Stimulated activated CD4-positive, alpha-beta T cell treated with anti-CD3 and anti-CD28 coated beads, Interleukin-4, amount 100 ng/mL, for 48 hours (primary cell): ENCODE measurements around the gene TTLL4.
"Not testable (repeated sequence)": the region's sequence is repeated elsewhere in the genome, so short reads cannot be mapped to it uniquely, and the experiment has no call there.

Experiments used
- DNase-seq, 2 donors: peaks; one replicate each; pipeline ENCODE4 v3.0.0-alpha.2; 2020; ENCODE audit warnings: low read depth in 2 of 2

The TTLL4 gene

DNA sequence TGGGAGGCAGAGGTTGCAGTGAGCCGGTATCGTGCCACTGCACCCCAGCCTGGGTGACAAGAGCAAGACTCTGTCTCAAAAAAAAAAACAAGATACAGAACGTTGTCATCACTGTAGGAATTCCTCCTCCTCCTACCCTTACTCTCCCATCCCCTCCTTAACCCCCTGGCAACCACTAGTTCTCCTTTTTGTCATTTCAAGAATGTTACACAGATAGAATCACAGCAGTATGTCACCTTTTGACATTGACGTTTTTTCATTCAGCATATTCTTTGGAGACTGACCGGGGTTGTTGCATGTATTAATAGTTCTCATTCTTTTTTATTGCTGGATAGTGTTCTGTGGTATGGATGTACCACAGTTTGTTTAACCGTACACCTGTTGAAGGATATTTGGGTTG, 32.4 kb downstream of the TTLL4 start:
- no peak for DNase-seq

DNA sequence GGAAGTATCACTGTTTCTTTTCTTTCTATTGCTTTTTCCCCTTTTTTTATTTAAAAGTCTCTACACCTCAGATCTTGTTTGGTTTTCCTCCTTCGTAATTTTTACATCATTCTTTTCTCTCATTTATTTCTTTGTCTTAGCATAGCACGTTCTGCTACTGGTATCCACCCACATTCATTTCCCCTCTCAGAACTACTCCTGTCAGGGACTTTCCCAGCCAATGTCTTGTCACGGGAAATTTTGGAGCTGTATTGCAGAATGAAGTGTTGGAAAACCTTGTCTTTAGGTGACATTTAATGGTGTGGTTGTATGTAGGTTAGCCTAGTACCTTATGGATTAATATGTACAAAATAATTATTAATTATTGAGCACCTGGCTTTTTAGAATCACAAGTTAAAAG, 34.0 kb downstream of the TTLL4 start:
- no peak for DNase-seq

DNA sequence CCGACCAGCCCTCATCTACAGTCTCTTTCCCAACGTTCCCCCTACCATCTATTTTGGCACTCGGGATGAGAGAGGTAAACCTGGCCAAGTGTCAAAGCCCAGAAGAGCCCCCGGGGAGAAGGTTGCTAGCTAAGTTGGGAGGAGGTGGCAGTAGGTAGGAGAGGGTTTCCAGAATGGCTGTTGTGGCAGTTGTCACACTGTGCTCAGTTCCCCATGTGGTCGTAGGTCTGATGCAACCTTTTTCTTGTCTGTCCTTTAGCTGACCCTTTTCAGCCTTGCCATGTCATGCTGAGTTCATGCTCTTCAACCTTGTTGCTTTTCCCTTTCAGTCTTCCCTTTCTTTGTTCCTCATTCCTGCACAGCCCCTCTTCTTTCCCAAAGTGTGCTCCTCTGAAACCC, 34.5 kb downstream of the TTLL4 start:
- no peak for DNase-seq

DNA sequence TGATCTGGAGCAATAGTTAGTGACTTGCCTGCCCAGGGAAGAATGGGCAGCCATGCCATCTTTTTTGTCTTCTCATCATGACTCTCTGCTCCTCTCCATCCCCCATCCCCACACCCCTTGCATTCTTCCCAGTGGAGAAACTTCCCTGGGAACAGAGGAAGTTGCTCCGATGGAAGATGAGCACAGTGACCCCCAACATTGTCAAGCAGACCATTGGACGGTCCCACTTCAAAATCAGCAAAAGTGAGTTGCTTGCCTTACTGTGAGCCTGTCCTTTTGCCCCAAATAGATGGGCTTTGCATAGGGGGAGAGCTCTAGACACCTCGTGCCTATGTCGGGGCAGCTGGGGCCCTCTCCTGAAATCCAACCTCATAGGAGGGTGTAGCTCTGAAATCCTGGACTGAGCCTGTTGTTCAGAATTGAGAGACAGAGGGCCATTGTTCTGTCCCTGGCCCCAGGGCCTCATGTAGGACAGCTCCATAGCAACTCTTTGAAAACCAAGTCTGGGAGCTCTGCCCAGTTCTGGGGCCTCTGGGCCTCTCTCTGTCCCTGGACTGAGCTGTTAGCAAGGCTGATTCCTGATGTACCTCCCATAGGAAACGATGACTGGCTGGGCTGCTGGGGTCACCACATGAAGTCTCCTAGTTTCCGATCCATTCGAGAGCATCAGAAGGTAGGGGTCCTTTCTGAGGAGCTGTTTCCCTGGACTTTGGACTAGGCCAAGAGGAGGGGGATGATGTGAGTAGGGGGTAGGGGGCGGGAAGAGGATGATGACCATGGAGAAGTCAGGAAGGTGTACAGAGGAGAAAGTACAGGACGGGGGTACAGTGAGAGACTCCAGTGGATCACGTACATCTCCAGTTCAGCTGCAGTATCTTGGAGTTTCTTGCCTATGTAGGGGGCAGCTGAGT, 35.2 kb downstream of the TTLL4 start:
- DNase-seq, result no peak

DNA sequence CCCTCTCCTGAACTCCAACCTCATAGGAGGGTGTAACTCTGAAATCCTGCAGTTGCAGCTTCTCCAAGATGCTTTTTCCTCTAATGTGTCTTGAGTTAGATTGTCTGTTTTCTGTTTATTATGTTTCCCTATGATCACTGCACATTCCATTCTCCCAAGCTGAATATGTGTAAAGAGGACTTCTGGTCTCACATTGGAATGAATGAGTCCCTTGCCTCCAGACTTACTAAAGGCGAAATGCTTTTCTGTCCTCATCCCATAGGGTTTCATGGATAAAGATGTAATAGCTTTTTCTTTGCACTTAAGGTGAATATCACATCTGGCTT, 35.8 kb downstream of the TTLL4 start:
- DNase-seq, result no peak

DNA sequence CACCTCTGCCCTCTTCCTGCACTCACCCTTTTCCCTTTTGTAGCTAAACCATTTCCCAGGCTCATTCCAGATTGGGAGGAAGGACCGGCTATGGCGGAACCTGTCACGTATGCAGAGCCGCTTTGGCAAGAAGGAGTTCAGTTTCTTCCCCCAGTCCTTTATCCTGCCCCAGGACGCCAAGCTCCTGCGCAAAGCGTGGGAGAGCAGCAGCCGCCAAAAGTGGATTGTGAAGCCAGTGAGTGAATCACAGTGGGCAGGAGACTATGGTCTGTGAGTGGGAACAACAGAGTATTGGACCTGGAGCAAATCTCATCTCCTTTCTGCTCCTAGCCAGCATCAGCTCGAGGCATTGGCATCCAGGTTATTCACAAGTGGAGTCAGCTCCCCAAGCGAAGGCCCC, 36.3 kb downstream of the TTLL4 start:
- no peak for DNase-seq

DNA sequence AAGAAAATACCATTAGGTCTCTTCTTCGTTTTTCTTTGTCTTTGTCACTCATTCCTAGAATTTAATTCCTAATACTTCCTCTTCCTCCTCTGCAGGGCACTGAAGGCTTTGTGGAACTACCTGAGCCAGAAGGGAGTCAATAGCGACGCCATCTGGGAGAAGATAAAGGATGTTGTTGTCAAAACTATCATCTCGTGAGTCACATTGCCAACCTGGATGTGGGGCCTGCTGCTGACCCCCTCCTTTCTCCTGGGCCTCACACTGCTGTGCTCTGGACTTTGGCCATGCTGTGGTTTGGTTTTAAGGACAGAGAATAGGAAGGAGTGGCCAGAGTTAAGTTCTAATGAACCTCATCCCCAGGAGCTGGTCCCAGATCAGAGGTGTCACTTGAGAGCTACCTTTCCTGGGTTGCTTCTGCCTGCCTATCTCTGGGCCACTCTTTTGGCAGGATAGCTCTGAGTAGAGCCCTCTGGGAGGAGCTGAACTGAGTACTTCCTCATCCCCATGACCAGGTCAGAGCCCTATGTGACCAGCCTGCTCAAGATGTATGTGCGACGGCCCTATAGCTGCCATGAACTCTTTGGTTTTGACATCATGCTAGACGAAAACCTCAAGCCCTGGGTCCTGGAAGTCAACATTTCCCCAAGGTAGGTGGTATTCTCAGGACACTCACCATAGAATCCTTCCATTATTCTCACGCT, 38.3 kb downstream of the TTLL4 start:
- DNase-seq, result no peak

DNA sequence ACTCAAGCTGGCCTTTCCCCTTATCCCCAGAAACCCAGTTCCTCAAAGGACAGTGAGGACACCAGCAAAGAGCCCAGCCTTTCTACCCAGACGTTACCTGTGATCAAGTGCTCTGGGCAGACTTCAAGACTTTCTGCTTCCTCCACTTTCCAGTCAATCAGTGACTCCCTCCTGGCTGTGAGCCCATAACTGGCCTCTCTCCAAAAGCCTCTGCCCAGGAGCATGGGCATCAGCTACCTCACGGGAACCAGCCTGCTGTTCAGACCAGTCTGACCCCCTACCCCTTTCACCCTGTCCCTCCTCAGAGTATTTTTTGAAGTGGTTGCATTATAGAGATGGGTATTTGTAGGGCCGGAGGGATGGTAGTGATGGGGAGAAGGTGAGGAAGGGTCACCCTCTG, 43.6 kb downstream of the TTLL4 start:
- DNase-seq, result no peak

DNA sequence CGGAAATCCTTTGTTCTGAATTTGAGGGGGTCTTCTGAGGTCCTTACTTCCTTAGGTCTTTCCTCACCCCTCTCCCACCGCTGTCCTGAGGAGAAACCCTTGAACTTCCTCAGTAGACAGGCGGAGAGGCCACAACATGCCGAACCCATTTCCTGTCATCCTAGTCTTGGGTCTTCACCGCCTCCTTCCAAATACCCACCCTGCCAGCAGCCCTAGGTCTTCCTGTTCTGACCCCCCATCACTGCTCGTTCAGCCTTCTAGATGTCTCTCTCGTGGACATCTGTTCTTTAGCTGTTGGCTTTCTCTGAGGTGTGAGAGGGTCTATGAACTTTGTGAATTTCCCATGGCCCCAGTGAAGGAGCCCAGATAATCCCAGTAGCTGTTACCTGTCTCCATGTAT, 44.1 kb downstream of the TTLL4 start:
- DNase-seq, result no peak

DNA sequence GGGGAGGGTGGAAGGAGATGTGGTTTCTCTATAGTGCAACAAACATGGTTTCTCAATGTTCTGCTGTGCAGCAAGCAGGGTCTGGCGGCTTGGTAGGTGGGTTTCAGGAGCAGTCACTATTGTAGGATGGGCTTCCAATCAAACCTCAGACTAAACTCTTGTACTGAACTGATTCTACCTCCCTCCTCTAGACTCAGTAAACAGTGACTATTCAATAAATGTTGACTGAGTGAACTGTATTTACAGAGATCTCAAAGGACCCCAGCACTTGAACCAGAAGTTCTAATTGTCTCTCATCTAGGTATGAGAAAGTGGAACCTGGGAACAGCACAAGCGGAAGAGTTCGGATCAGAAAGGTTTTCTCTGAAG, 44.5 kb downstream of the TTLL4 start:
- no peak for DNase-seq

DNA sequence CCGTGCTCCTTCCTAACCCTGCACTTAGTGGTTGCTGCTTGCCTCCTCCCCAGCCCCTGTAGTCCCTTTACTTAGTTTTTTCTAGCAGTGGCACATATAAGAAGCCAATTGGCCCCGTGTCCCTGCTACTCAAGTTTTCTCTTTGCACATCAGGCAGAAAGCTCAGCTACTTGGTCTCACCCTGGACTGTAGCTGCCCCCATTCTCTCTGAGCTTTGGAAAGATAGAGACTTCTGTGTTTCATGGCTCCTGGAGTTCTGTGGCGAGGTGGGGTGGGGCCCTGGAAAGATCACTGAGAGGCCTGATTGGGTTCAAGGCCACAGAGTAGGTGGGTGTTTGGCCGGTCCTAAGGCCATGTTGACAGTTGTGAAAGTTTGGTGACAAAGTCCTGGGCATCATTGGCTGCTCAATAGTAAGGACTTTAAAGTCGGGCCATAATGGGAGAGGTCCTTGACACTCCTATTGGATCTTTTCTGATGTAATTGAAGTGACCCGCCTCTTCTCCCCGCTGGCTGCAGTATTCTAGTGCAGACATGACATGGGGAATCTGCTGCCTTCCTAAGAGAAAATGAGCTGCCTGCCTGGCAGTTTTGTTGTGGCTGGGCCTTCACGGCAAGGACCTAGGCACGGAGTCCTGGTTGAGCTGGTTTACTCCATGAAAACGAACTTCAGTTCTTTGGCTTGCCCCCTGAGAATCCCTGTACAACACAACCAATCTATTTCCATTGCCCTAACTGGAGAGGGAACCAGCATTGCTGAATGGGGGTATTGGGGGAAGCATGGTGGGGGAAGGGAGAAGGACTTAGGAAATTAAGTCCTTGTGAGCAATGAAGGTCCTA, 45.2 kb downstream of the TTLL4 start:
- DNase-seq, result no peak

DNA sequence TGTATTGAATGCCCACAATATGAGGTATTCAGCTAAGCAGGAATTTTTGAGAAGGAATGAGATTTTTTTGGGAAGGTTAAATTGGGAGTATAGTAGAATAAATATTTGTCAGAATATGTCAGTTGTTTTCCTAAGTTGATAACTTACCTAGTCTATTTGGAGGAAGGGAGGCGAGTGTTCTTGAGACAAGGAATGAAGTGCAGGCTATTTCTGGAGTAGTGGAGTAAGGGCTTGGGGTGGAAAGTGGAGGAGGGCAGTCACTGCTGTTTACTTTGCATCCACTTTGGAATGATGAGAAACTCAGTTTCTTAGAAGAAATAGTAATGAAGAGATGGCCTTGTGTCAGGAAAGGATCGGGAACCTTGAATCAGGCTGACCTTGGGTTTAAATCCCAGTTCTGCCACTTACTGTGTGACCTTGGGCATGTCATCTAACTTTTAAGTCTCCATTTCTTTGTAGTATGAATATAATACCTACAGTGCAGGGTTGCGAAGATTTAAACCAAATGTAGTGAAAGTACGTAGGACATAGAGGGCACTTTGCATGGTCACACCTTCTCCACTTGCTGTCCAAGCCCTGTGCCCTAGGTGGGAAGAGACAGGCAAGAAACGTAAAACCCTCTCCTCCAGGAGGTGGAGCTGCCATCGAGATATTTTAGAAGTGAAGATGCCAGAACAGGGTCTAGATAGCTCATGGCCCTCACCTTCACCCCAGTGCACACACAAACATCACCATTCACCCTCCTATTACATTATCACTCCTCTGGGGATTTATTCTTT, 46.2 kb downstream of the TTLL4 start:
- no peak for DNase-seq

DNA sequence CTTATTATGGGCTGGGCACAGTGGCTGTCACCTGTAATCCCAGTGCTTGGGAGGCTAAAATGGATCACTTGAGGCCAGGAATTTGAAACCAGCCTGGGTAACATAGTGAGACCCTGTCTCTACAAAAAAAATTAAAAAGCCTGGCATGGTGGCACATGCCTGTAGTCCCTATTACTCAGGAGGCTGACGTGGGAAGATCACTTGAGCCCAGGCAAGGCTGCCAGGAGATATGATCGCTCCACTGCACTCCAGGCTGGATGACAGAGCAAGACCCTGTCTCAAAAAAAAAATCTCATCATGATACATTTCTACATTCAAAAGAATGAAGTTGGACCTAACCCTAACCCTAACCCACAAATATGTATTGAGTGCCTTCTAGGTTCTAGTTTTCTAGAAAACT, 51.2 kb downstream of the TTLL4 start:
- DNase-seq, result no peak

DNA sequence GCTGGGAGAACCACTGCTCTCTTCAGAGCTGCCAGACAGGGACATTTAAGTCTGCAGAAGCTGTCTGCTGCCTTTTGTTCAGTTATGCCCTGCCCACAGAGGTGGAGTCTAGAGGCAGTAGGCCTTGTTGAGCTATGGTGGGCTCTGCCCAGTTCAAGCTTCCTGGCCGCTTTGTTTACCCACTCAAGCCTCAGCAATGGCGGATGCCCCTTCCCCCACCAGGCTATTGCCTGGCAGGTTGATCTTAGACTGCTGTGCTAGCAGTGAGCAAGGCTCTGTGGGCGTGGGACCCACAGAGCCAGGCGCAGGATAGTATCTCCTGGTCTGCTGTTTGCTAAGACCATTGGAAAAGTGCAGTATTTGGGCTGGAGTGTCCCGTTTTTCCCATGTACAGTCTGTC, 62.1 kb downstream of the TTLL4 start:
- not testable (repeated sequence) for DNase-seq

DNA sequence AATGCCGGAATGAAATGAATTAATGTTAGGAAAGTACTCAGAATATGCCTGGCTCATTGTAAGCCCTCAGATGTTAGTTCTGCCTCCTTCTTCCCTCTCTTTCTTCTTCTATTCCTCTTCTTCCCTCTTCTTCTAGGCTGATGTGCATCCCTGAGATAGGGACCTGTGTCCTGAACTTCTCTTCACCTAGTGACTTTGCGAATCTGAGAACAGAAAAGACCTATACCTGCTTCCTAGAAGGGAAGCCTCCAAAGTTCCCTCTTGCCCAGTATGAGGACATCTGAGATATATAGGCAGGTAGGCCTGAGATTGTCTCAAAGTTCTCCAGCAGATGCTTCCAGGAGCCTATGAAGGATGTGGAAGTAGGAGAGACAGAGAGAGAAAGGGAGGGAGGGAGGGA, 63.2 kb downstream of the TTLL4 start:
- no peak for DNase-seq

DNA sequence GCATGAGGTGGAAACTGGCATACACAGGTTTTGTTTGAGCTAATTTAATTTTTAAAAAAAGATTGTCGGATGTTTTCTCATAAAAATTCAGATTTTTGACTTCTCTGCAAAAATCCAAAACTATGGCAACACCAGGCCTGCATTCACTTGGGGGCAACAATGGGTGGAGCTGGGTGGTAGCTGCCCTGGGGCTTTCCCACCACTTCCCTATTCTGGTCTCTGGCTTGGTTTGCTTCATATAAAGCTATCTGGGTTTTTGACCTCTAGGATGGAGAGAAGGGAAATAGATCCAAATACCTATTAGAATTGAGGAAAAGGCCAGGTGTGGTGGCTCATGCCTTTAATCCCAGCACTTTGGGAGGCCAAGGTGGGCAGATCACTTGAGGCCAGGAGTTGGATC, 65.9 kb downstream of the TTLL4 start:
- DNase-seq, result no peak

DNA sequence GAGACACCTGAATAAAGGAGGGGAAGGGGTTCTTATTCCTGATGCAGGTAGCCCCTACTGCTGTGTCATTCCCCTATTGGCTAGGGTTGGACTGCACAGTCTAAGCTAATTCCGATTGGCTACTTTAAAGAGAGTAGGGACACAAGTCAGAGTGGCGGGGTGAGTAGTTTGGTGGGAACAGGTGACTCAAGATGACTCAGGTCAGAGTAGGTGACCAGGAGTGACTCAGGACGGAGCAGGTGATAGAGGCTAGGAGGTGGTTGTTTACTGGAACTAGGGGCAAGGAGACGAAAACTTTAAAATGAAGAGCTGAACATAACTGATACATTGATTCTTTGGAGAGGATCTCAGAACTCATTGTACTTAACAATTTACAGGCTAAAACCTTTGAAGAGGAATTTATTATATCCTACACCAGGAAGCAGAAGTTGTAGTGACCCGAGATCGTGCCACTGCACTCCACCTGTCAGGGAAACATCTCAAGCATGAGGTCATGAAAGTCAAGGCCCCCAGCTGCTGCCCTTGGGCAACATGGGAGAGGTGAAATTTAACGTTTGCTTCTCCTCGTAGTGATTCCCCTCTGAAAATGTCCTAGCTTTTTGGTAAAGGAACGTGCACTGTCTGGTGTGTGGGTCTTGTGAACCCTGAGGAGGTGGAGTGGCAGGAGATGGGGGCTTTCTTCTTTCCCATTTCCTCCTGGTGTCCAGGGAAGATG, 66.8 kb downstream of the TTLL4 start:
- no peak for DNase-seq

DNA sequence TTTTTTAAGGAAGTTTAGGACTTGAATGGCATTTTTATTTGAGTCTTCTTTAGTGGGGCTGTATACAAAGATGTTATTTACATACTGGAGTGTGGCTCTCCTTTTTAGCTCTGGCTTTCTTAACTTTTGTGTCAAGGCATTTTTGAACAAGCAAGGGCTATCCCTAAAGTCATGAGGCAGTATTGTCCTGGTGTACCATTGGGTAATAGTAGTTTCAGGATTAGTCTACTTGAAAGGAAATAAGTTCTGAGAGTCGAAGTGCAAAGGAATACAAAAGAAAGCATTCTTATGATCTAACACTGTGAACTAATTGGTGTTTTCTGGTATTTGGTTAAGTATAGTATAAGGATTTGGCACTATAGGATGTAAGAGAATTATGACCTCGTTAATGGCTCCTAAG, 69.4 kb downstream of the TTLL4 start:
- DNase-seq, result no peak

DNA sequence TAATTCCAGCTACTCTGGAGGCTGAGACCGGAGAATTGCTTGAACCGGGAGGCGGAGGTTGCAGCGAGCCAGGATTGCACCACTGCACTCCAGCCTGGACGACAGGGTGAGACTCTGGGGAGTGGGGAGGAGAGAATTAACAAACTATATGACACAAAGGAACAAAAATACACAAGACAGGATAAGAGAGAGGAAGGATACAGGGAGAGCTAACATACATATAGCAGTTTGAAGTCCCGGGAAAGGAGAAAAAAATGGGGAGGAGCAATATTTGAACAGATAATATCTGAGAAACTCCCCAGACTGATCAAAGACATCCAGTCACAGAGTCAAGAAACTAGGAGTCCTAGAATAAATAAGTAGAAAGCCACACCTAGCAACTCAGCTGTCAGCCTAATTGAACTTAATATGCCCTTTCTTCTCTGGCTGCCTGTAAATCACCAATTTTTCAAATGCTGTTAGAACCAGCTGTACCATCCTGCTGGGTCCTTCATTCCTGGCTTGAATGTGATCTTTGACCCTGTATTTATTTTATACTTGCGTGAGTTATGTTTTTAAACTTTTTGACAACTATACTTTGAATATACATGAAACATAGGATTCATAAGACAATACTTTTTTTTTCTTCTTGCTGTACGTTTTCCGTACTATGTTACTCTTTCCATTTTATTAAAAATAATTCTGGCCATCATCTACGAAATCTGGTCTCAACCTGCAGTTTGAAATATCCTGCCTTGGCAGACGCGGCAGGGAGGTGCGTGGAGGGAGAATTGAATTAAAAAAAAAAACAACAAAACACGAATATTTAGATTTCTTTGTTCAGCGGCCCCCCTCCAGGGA, 70.4 kb downstream of the TTLL4 start:
- DNase-seq, result no peak
